ENCODE results near the gene SLC29A3. TPM values are rescaled to one million over a fixed set of nuclear protein-coding genes. Genes with fewer than 3 reads are reported as not detected.

The SLC29A3 gene
- total RNA-seq = 1 to 10 TPM; 4.0 to 6.6 (median 5.3) TPM
- total RNA-seq (2013) = 3.6 TPM

DNA sequence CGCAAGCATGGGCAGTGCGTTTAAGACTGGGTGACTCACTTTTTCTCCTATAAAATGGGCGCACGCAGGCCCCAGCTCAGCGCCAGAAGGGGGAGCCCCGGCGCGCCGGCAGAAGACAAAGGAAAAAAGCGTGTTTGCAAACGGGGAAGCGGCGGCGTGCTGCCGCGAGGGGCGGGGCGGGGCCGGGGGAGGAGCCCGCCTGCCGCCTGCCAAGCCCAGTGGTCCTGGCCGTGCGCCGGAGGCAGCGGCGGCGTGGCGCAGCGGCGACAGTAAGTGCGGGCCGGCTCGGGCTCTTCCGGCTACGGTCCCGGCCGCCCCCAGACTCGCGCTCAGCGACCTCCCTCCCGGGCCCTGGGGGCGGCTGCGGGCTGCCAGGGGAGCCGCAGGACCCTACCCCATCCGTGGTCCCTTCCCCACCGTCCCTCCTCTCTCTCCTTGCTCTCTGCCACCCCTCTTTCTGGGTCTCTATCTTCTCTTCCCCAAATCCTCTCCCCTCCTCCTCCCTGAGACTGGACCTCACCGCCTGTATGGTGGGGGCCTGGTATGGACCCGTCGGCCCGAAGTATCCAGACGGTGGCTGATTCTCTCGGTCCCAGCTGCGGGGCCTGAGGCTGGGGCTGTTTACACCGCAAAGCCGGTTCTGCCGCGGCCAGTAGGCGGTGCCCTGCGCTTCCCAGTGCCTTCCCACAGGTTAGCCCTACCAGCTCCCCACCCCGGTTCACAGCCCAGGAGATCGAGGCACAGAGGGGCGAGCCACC lies at the start of gene SLC29A3:
SLC29A3 (plus strand) TSS at position 218 of the 758 bp plus-strand sequence; CDS start at position 269, 51 bp downstream.
- Histone ChIP-seq H3K4me1 (ENCODE audit: control insufficient read depth, insufficient read depth, low read length) (peaks cover 25% of the 10 kb centered on the region), H3K27me3 (ENCODE audit: control insufficient read depth, insufficient read depth, low read length) (no peaks in the 10 kb centered on the region), H3K36me3 (ENCODE audit: control insufficient read depth, insufficient read depth, low read length) (peaks cover 12% of the 10 kb centered on the region), H3K4me3 (ENCODE audit: low read length) (peak within 1 kb of the TSS; percentile 82), H3K27ac (ENCODE audit: low read length) (peak within 1 kb of the TSS; percentile 58), H3K9me3 (ENCODE audit: control insufficient read depth, insufficient read depth, low read length) (no peaks in the 10 kb centered on the region)
- ATAC-seq (peak; percentile 89 to 94 (median 90)), DNase-seq (peak; percentile 73 to 91)
- H3K27ac Mint-ChIP-seq = peak within 1 kb of the TSS; percentile 34 to 91
- peak within 1 kb of the TSS; percentile 92 for H3K4me3 Mint-ChIP-seq
- no peaks in the 10 kb centered on the region for H3K9me3 Mint-ChIP-seq
- peaks cover 9% of the 10 kb centered on the region for H3K36me3 Mint-ChIP-seq
- H3K4me1 Mint-ChIP-seq = peaks cover 19 to 34% of the 10 kb centered on the region in 2 donors
- under 1% methylated on average over 62 of the region's 62 CpGs for whole genome bisulfite sequencing (ENCODE audit: insufficient coverage)
- TF ChIP-seq, protein P1, sequence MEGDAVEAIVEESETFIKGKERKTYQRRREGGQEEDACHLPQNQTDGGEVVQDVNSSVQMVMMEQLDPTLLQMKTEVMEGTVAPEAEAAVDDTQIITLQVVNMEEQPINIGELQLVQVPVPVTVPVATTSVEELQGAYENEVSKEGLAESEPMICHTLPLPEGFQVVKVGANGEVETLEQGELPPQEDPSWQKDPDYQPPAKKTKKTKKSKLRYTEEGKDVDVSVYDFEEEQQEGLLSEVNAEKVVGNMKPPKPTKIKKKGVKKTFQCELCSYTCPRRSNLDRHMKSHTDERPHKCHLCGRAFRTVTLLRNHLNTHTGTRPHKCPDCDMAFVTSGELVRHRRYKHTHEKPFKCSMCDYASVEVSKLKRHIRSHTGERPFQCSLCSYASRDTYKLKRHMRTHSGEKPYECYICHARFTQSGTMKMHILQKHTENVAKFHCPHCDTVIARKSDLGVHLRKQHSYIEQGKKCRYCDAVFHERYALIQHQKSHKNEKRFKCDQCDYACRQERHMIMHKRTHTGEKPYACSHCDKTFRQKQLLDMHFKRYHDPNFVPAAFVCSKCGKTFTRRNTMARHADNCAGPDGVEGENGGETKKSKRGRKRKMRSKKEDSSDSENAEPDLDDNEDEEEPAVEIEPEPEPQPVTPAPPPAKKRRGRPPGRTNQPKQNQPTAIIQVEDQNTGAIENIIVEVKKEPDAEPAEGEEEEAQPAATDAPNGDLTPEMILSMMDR (IDR thresholded peaks at IDR 0.05) = peak; percentile 32
- intact Hi-C loops (cut with micrococcal nuclease) = loop anchor here (1.0 to 5.0 kb wide), 3 partner anchors 58 to 388 kb away; no protein-coding TSS in a partner anchor
- peaks cover 0 to 6% of the 10 kb centered on the region in 2 donors for H3K27me3 Mint-ChIP-seq (ENCODE audit: low read depth in 2 of 2)

DNA sequence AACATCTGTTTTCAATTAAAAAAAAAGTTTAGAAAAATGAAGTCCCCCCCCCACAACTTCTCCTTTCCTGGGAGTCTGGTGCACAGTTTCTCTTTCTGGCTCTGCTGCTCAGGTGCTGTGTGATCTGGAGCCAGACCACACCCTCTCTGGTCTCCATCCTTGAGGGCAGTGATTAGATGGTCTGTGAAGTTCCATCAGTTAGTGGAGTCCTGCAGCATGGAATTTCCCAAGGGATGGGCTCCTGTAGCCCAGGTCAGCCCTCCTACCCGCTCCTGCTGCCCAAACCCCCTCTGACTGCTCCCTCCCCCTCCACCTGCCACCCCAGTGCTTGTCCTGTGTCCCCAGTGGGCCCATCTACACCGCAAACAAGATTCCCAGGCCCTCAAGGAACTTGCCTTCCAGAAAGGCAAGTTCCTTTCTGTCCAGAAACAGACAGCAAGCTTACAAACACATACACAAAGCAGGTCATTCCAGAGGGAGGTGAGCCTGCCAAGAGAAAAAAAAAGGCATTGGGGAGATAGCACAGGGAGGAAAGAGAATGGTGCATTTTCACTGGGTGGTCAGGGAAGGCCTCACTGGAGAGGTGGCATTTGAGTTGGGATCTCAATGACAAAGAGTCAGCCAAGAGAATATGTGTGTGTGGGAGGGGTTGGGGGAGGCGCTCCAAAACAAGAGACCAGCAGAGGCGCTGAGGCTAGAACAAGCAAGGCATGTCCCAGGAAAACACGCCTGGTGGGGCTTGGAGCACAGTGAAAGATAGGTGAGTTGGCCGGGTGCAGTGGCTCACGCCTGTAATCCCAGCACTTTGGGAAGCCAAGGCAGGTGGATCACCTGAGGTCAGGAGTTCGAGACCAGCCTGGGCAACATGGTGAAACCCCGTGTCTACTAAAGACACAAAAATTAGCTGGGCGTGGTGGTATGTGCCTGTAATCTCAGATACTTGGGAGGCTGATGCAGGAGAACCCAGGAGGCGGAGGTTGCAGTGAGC lies 49.5 kb upstream of the SLC29A3 start:
- Mint-ChIP-seq H3K9me3 (no peaks in the 10 kb centered on the region), H3K36me3 (no peaks in the 10 kb centered on the region), H3K27me3 (ENCODE audit: low read depth in 2 of 2) (peaks cover 0 to 2% of the 10 kb centered on the region in 2 donors), H3K4me1 (peaks cover 0 to 5% of the 10 kb centered on the region in 2 donors), H3K27ac (no peak overlapping the region), H3K4me3 (no peak overlapping the region)
- intact Hi-C loops (cut with micrococcal nuclease) = no loop called here
- DNase-seq (no peak), ATAC-seq (no peak)
- no peaks in the 10 kb centered on the region for H3K27me3 ChIP-seq (ENCODE audit: control insufficient read depth, insufficient read depth, low read length)
- no peak overlapping the region for H3K4me3 ChIP-seq (ENCODE audit: low read length)
- H3K27ac ChIP-seq (ENCODE audit: low read length) = no peak overlapping the region
- no peaks in the 10 kb centered on the region for H3K36me3 ChIP-seq (ENCODE audit: control insufficient read depth, insufficient read depth, low read length)
- H3K4me1 ChIP-seq (ENCODE audit: control insufficient read depth, insufficient read depth, low read length) = no peaks in the 10 kb centered on the region
- TF ChIP-seq, protein P1 (IDR thresholded peaks at IDR 0.05) = no peak
- H3K9me3 ChIP-seq (ENCODE audit: control insufficient read depth, insufficient read depth, low read length) = no peaks in the 10 kb centered on the region
- WGBS (ENCODE audit: insufficient coverage) = 78% methylated on average over 11 of the region's 11 CpGs

DNA sequence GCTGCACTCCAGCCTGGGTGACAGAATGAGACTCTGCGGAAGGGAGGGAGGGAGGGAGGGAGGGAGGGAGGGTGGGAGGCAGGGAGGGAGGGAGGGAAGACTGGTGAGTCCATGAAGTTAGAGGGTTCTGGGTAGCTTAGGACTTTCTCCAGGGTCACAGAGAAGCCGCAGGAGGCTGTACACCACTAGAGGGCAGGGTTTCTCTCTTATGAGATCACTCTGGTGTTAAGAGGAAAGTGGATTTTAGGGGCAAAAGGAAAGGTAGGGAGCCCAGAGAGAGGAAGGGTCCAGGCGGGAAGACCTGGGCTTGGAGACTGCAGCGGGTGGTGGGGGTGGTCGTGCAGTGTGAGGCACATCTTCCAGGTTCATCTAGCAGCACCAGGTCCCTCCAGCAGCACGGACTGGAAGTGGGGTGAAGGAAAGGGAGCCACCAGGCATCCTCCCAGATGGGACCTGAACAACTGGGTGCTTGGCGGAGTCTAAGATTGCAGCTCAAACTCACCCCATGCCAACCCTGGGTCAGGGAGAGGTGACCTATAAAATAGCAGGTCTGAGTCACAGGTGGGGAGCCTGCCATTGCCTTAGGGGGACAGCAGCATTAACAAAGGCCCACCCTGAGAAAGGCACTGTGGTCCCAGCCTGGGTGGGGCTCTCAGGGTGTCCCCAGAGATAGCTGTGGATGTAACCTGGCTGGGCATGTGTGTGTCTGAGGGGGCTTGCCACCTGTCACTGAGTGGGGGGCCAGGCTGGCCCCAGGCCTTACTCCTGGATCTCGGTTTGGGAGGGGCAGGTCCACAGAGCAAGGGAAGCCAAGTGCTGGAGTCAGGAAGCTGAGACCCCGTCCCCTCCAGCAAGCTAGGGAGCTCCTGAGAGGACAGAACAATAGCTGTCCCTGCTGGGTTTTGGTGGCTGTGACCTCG lies 48.5 kb upstream of the SLC29A3 start:
- DNase-seq = peak in 1 of 2 donors; percentile 45
- TF ChIP-seq, protein P1 (IDR thresholded peaks at IDR 0.05) = peak; percentile 13
- intact Hi-C loops (cut with micrococcal nuclease) = no loop called here
- no peak overlapping the region for H3K27ac ChIP-seq (ENCODE audit: low read length)
- Mint-ChIP-seq H3K27me3 (ENCODE audit: low read depth in 2 of 2) (peaks cover 0 to 2% of the 10 kb centered on the region in 2 donors), H3K4me3 (no peak overlapping the region), H3K36me3 (no peaks in the 10 kb centered on the region), H3K27ac (no peak overlapping the region), H3K4me1 (peaks cover 0 to 5% of the 10 kb centered on the region in 2 donors), H3K9me3 (no peaks in the 10 kb centered on the region)
- no peak overlapping the region for H3K4me3 ChIP-seq (ENCODE audit: low read length)
- whole genome bisulfite sequencing (ENCODE audit: insufficient coverage) = 56% methylated on average over 9 of the region's 10 CpGs
- ATAC-seq = peak in 2 of 3 donors; percentile 57 to 68
- H3K36me3 ChIP-seq (ENCODE audit: control insufficient read depth, insufficient read depth, low read length) = no peaks in the 10 kb centered on the region
- H3K4me1 ChIP-seq (ENCODE audit: control insufficient read depth, insufficient read depth, low read length) = no peaks in the 10 kb centered on the region
- H3K9me3 ChIP-seq (ENCODE audit: control insufficient read depth, insufficient read depth, low read length) = no peaks in the 10 kb centered on the region
- H3K27me3 ChIP-seq (ENCODE audit: control insufficient read depth, insufficient read depth, low read length) = no peaks in the 10 kb centered on the region

Data from natural killer cell (primary cell).